ENCODE data around the gene CEP85.

DNA sequence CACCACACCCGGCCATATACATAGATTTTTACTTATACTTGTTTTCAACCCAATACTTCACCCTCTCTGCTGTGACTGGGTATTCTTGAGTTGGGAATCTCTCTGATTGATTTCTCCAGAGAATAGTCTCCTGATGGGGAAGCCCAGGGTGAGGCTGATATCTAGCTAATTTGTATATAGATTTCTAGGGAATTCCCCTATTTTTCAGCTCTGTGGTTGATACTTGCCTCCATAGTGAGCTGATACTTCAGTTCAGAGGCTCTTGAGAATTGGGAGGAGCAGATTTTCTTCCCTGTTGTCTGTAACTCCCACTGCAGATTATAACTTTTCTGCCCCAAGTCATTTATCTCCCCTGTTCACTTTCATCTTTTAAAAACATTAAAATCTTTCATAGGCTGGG is 31.4 kb downstream of the CEP85 start:
- TF ChIP-seq, protein P1, sequence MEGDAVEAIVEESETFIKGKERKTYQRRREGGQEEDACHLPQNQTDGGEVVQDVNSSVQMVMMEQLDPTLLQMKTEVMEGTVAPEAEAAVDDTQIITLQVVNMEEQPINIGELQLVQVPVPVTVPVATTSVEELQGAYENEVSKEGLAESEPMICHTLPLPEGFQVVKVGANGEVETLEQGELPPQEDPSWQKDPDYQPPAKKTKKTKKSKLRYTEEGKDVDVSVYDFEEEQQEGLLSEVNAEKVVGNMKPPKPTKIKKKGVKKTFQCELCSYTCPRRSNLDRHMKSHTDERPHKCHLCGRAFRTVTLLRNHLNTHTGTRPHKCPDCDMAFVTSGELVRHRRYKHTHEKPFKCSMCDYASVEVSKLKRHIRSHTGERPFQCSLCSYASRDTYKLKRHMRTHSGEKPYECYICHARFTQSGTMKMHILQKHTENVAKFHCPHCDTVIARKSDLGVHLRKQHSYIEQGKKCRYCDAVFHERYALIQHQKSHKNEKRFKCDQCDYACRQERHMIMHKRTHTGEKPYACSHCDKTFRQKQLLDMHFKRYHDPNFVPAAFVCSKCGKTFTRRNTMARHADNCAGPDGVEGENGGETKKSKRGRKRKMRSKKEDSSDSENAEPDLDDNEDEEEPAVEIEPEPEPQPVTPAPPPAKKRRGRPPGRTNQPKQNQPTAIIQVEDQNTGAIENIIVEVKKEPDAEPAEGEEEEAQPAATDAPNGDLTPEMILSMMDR (conservative IDR thresholded peaks at IDR 0.05), result no peak
- no peak for TF ChIP-seq EZH2 (IDR thresholded peaks at IDR 0.05; ENCODE audit: low read depth)
